Measurements from ENCODE around the gene SLC25A34.

SLC25A34 gene

GRCh38 chr1:15736038-15736891 is at the start of gene SLC25A34:
Gene SLC25A34 (plus strand): TSS chr1:15736258. CDS start chr1:15736486, 228 bp downstream.
- no peak for DNase-seq (ENCODE audit: low read depth)
- H3K4me3 ChIP-seq (ENCODE audit: low read depth, low read length): no peak within 1 kb of the TSS
- TF ChIP-seq CTCF (conservative IDR thresholded peaks at IDR 0.05; ENCODE audit: low read depth, low read length): no peak

GRCh38 chr1:15687446-15687845 is 48.6 kb upstream of the SLC25A34 start:
- TF ChIP-seq CTCF (conservative IDR thresholded peaks at IDR 0.05; ENCODE audit: low read depth, low read length): no peak
- no peak for DNase-seq (ENCODE audit: low read depth)
- H3K4me3 ChIP-seq (ENCODE audit: low read depth, low read length): no peak overlapping the region

- H3K4me3 ChIP-seq (ENCODE audit: low read depth, low read length): no peak overlapping the region
- no peak for TF ChIP-seq CTCF (conservative IDR thresholded peaks at IDR 0.05; ENCODE audit: low read depth, low read length)
- no peak for DNase-seq (ENCODE audit: low read depth)
These were observed 45.7 kb upstream of the SLC25A34 start for GRCh38 chr1:15690317-15690716.

- no peak for TF ChIP-seq CTCF (conservative IDR thresholded peaks at IDR 0.05; ENCODE audit: low read depth, low read length)
- no peak overlapping the region for H3K4me3 ChIP-seq (ENCODE audit: low read depth, low read length)
- no peak for DNase-seq (ENCODE audit: low read depth)
These were observed 44.5 kb upstream of the SLC25A34 start for GRCh38 chr1:15691434-15692032.

- no peak overlapping the region for H3K4me3 ChIP-seq (ENCODE audit: low read depth, low read length)
- DNase-seq (ENCODE audit: low read depth): peak; percentile 7
- no peak for TF ChIP-seq CTCF (conservative IDR thresholded peaks at IDR 0.05; ENCODE audit: low read depth, low read length)
These were observed 43.9 kb upstream of the SLC25A34 start for GRCh38 chr1:15692121-15692682.

GRCh38 chr1:15693371-15693770 is 42.7 kb upstream of the SLC25A34 start:
- DNase-seq (ENCODE audit: low read depth): no peak
- H3K4me3 ChIP-seq (ENCODE audit: low read depth, low read length): no peak overlapping the region
- TF ChIP-seq CTCF (conservative IDR thresholded peaks at IDR 0.05; ENCODE audit: low read depth, low read length): no peak
